GM23338 (cell line): ENCODE measurements around the gene COL4A6. TPM values are rescaled to one million over a fixed set of nuclear protein-coding genes. Genes with fewer than 3 reads are reported as not detected.
A peak's percentile ranks its signal among the peaks of the same experiment; 100 is the strongest.

Experiments used
- ATAC-seq: fragments of 200-7000 bp; cut with Tn5 transposase; 3 replicates; pipeline ENCODE4 v1.9.1; 2020
- DNase-seq: peaks from one replicate; pipeline ENCODE4 v3.0.0-alpha.2; 2015; ENCODE audit warnings: low spot score
- H2AFZ ChIP-seq: fragments of 200-600 bp; sonication (generic); 2 replicates; pipeline ENCODE4 v1.8.0; 2016; ENCODE audit warnings: antibody characterized with exemption, mild to moderate bottlenecking, moderate library complexity
- H3F3A ChIP-seq: fragments of 200-600 bp; sonication (generic); replicated peaks from 2 replicates; pipeline ENCODE4 v1.8.0; 2017; ENCODE audit warnings: antibody characterized with exemption, mixed run types, low read depth
- H3K27ac ChIP-seq: fragments of 200-600 bp; sonication (generic); 2 replicates; pipeline ENCODE4 v1.6.1; 2016; ENCODE audit warnings: low read depth
- H3K27me3 ChIP-seq: fragments of 200-600 bp; sonication (generic); 2 replicates; pipeline ENCODE4 v1.8.0; 2016; ENCODE audit warnings: mild to moderate bottlenecking, mixed run types, moderate library complexity; ENCODE audit not compliant: insufficient read depth
- H3K36me3 ChIP-seq: fragments of 200-600 bp; sonication (generic); 2 replicates; pipeline ENCODE4 v1.8.0; 2016; ENCODE audit warnings: mild to moderate bottlenecking; ENCODE audit not compliant: insufficient read depth
- H3K4me1 ChIP-seq: fragments of 200-600 bp; sonication (generic); 2 replicates; pipeline ENCODE4 v1.8.0; 2016; ENCODE audit warnings: mild to moderate bottlenecking, moderate library complexity; ENCODE audit not compliant: insufficient read depth
- H3K4me2 ChIP-seq: fragments of 200-600 bp; sonication (generic); 2 replicates; pipeline ENCODE4 v1.7.1; 2017; ENCODE audit warnings: mixed run types
- H3K4me3 ChIP-seq: fragments of 200-600 bp; sonication (generic); 2 replicates; pipeline ENCODE4 v1.6.1; 2016; ENCODE audit warnings: mixed run types
- H3K79me2 ChIP-seq: fragments of 200-600 bp; sonication (generic); replicated peaks from 2 replicates; pipeline ENCODE4 v1.8.0; 2017; ENCODE audit warnings: mild to moderate bottlenecking; ENCODE audit not compliant: insufficient read depth
- H3K9me2 ChIP-seq: fragments of 200-600 bp; sonication (generic); 2 replicates; pipeline ENCODE4 v1.8.0; 2017; ENCODE audit not compliant: insufficient read depth
- H4K20me1 ChIP-seq: fragments of 200-600 bp; sonication (generic); replicated peaks from 2 replicates; pipeline ENCODE4 v1.8.0; 2017; ENCODE audit warnings: mild to moderate bottlenecking; ENCODE audit not compliant: insufficient read depth
- H3K27ac Mint-ChIP-seq: 2 replicates; pipeline ENCODE4 v1.8.0; 2020; ENCODE audit warnings: inconsistent platforms, mild to moderate bottlenecking, moderate library complexity, mixed read lengths
- H3K27me3 Mint-ChIP-seq: 3 replicates; pipeline ENCODE4 v1.8.0; 2022; ENCODE audit warnings: low read depth, mild to moderate bottlenecking, moderate library complexity, mixed read lengths, inconsistent platforms; ENCODE audit not compliant: insufficient read depth, poor library complexity
- H3K36me3 Mint-ChIP-seq: 3 replicates; pipeline ENCODE4 v1.8.0; 2021; ENCODE audit warnings: low read depth, mild to moderate bottlenecking, inconsistent platforms, moderate library complexity, mixed read lengths
- H3K4me1 Mint-ChIP-seq: 3 replicates; pipeline ENCODE4 v1.8.0; 2020; ENCODE audit warnings: mild to moderate bottlenecking, inconsistent platforms, mixed read lengths
- H3K4me3 Mint-ChIP-seq: 3 replicates; pipeline ENCODE4 v1.8.0; 2021; ENCODE audit warnings: moderate library complexity, mild to moderate bottlenecking, inconsistent platforms, mixed read lengths
- H3K9me3 Mint-ChIP-seq: 3 replicates; pipeline ENCODE4 v1.8.0; 2020; ENCODE audit warnings: moderate library complexity, mild to moderate bottlenecking, inconsistent platforms, mixed read lengths
- CREB1 ChIP-seq: fragments of 250-450 bp; sonication (Bioruptor Pico); IDR thresholded peaks from 2 replicates; pipeline ENCODE4 v1.5.0; 2020; ENCODE audit warnings: low read depth, mild to moderate bottlenecking, moderate library complexity
- EZH2 ChIP-seq: fragments of 200-600 bp; sonication (generic); IDR thresholded peaks from one replicate; pipeline ENCODE4 v1.8.0; 2017; ENCODE audit warnings: antibody characterized with exemption, mild to moderate bottlenecking, low read depth; ENCODE audit not compliant: unreplicated experiment
- EZH2phosphoT487 ChIP-seq: fragments of 200-600 bp; sonication (generic); IDR thresholded peaks from one replicate; pipeline ENCODE4 v1.8.1; 2018; ENCODE audit warnings: antibody characterized with exemption; ENCODE audit not compliant: unreplicated experiment
- JUNB ChIP-seq: IDR thresholded peaks from one replicate; pipeline ENCODE4 v1.6.1; 2016; ENCODE audit warnings: antibody characterized with exemption; ENCODE audit not compliant: unreplicated experiment
- NANOG ChIP-seq: IDR thresholded peaks from 2 replicates; pipeline ENCODE4 v1.6.1; 2016; ENCODE audit warnings: antibody characterized with exemption, borderline replicate concordance
- POLR2AphosphoS5 ChIP-seq: IDR thresholded peaks from 2 replicates; pipeline ENCODE4 v1.6.1; 2016; ENCODE audit warnings: antibody characterized with exemption, low read depth
- ZNF114 ChIP-seq: fragments of 250-450 bp; sonication (Bioruptor Pico); IDR thresholded peaks from 2 replicates; pipeline ENCODE4 v1.5.0; 2020; ENCODE audit warnings: mild to moderate bottlenecking, moderate library complexity
- ZNF331 ChIP-seq: fragments of 250-450 bp; sonication (Bioruptor Pico); IDR thresholded peaks from 2 replicates; pipeline ENCODE4 v1.5.0; 2020; ENCODE audit warnings: low read depth, mild to moderate bottlenecking, moderate library complexity
- polyA plus RNA-seq: library from polyadenylated mRNA; unstranded; fragments of >200 nt; fragmentation: Nextera tagmentation; extraction: Ambion mirVana; gene quantifications from 2 replicates; pipeline ENCODE4 v1.2.1, GENCODE V29; 2016
- total RNA-seq: library from RNA; depleted of rRNA; stranded (reverse); fragments of >200 nt; shearing (Covaris generic); gene quantifications from 2 replicates; pipeline ENCODE4 v1.2.3, GENCODE V29; 2014
- TF ChIP-seq, protein P1 (sequence below): IDR thresholded peaks from 2 replicates; pipeline ENCODE4 v1.6.1; 2016; ENCODE audit warnings: antibody characterized with exemption
- TF ChIP-seq, protein P2 (sequence below): IDR thresholded peaks from one replicate; pipeline ENCODE4 v1.6.1; 2018; ENCODE audit warnings: antibody characterized with exemption; ENCODE audit not compliant: unreplicated experiment
- TF ChIP-seq, protein P3 (sequence below): fragments of 250-450 bp; sonication (Bioruptor Pico); IDR thresholded peaks from 2 replicates; pipeline ENCODE4 v1.5.0; 2020; ENCODE audit warnings: mild to moderate bottlenecking, moderate library complexity

Gene COL4A6
- total and polyA plus RNA-seq, 2 experiments from 2014 or later, result 4.1 to 15.2 TPM

DNA sequence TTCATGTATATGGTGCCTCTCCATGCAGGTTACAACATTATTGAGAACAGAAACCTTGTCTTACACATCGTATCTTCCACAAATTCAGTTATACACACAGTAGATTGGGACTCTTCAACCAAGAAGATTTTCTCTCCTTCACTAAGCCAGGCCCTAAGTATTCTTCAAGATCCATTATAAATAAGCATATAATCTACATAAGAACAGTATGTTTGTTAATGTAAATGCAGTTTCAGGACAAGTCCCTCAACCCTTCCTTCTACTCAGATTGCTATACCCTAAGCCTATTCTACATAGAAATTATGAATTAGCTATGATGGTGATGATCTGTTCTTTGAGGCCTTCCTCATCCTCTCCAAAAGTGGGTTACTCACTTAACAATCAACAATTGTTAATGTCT lies 41.2 kb downstream of the COL4A6 start:
- no peaks in the 10 kb centered on the region for H3K79me2 ChIP-seq
- H3K4me2 ChIP-seq, result peak overlapping the region; percentile 53
- H3K9me2 ChIP-seq, result no peaks in the 10 kb centered on the region
- peaks cover 40% of the 10 kb centered on the region for H3K4me1 Mint-ChIP-seq
- H3K36me3 Mint-ChIP-seq, result peaks cover 3% of the 10 kb centered on the region; the same call in 2 of the 3 replicates
- H3K4me3 Mint-ChIP-seq, result peak overlapping the region; percentile 54; the same call in 2 of the 3 replicates
- H3F3A ChIP-seq, result no peaks in the 10 kb centered on the region
- H4K20me1 ChIP-seq, result no peaks in the 10 kb centered on the region
- ATAC-seq (peak; percentile 66), DNase-seq (no peak)
- TF ChIP-seq JUNB (no peak), POLR2AphosphoS5 (no peak), NANOG (no peak), EZH2phosphoT487 (no peak), ZNF331 (no peak), ZNF114 (CRISPR knock-in tag) (no peak), EZH2 (no peak), CREB1 (CRISPR knock-in tag) (no peak)
- TF ChIP-seq, protein P1, sequence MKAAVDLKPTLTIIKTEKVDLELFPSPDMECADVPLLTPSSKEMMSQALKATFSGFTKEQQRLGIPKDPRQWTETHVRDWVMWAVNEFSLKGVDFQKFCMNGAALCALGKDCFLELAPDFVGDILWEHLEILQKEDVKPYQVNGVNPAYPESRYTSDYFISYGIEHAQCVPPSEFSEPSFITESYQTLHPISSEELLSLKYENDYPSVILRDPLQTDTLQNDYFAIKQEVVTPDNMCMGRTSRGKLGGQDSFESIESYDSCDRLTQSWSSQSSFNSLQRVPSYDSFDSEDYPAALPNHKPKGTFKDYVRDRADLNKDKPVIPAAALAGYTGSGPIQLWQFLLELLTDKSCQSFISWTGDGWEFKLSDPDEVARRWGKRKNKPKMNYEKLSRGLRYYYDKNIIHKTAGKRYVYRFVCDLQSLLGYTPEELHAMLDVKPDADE, result no peak
- TF ChIP-seq, protein P2, sequence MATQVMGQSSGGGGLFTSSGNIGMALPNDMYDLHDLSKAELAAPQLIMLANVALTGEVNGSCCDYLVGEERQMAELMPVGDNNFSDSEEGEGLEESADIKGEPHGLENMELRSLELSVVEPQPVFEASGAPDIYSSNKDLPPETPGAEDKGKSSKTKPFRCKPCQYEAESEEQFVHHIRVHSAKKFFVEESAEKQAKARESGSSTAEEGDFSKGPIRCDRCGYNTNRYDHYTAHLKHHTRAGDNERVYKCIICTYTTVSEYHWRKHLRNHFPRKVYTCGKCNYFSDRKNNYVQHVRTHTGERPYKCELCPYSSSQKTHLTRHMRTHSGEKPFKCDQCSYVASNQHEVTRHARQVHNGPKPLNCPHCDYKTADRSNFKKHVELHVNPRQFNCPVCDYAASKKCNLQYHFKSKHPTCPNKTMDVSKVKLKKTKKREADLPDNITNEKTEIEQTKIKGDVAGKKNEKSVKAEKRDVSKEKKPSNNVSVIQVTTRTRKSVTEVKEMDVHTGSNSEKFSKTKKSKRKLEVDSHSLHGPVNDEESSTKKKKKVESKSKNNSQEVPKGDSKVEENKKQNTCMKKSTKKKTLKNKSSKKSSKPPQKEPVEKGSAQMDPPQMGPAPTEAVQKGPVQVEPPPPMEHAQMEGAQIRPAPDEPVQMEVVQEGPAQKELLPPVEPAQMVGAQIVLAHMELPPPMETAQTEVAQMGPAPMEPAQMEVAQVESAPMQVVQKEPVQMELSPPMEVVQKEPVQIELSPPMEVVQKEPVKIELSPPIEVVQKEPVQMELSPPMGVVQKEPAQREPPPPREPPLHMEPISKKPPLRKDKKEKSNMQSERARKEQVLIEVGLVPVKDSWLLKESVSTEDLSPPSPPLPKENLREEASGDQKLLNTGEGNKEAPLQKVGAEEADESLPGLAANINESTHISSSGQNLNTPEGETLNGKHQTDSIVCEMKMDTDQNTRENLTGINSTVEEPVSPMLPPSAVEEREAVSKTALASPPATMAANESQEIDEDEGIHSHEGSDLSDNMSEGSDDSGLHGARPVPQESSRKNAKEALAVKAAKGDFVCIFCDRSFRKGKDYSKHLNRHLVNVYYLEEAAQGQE, result no peak
- TF ChIP-seq, protein P3, sequence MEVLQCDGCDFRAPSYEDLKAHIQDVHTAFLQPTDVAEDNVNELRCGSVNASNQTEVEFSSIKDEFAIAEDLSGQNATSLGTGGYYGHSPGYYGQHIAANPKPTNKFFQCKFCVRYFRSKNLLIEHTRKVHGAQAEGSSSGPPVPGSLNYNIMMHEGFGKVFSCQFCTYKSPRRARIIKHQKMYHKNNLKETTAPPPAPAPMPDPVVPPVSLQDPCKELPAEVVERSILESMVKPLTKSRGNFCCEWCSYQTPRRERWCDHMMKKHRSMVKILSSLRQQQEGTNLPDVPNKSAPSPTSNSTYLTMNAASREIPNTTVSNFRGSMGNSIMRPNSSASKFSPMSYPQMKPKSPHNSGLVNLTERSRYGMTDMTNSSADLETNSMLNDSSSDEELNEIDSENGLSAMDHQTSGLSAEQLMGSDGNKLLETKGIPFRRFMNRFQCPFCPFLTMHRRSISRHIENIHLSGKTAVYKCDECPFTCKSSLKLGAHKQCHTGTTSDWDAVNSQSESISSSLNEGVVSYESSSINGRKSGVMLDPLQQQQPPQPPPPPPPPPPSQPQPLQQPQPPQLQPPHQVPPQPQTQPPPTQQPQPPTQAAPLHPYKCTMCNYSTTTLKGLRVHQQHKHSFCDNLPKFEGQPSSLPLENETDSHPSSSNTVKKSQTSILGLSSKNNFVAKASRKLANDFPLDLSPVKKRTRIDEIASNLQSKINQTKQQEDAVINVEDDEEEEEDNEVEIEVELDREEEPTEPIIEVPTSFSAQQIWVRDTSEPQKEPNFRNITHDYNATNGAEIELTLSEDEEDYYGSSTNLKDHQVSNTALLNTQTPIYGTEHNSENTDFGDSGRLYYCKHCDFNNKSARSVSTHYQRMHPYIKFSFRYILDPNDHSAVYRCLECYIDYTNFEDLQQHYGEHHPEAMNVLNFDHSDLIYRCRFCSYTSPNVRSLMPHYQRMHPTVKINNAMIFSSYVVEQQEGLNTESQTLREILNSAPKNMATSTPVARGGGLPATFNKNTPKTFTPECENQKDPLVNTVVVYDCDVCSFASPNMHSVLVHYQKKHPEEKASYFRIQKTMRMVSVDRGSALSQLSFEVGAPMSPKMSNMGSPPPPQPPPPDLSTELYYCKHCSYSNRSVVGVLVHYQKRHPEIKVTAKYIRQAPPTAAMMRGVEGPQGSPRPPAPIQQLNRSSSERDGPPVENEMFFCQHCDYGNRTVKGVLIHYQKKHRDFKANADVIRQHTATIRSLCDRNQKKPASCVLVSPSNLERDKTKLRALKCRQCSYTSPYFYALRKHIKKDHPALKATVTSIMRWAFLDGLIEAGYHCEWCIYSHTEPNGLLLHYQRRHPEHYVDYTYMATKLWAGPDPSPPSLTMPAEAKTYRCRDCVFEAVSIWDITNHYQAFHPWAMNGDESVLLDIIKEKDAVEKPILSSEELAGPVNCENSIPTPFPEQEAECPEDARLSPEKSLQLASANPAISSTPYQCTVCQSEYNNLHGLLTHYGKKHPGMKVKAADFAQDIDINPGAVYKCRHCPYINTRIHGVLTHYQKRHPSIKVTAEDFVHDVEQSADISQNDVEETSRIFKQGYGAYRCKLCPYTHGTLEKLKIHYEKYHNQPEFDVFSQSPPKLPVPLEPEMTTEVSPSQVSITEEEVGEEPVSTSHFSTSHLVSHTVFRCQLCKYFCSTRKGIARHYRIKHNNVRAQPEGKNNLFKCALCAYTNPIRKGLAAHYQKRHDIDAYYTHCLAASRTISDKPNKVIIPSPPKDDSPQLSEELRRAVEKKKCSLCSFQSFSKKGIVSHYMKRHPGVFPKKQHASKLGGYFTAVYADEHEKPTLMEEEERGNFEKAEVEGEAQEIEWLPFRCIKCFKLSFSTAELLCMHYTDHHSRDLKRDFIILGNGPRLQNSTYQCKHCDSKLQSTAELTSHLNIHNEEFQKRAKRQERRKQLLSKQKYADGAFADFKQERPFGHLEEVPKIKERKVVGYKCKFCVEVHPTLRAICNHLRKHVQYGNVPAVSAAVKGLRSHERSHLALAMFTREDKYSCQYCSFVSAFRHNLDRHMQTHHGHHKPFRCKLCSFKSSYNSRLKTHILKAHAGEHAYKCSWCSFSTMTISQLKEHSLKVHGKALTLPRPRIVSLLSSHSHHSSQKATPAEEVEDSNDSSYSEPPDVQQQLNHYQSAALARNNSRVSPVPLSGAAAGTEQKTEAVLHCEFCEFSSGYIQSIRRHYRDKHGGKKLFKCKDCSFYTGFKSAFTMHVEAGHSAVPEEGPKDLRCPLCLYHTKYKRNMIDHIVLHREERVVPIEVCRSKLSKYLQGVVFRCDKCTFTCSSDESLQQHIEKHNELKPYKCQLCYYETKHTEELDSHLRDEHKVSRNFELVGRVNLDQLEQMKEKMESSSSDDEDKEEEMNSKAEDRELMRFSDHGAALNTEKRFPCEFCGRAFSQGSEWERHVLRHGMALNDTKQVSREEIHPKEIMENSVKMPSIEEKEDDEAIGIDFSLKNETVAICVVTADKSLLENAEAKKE, result no peak
- no peak overlapping the region for H3K4me3 ChIP-seq
- no peaks in the 10 kb centered on the region for H3K27me3 ChIP-seq
- H3K4me1 ChIP-seq, result peaks cover 29% of the 10 kb centered on the region
- H3K27me3 Mint-ChIP-seq, result peaks cover 2% of the 10 kb centered on the region
- peak overlapping the region; percentile 48; the same call in 1 of the 2 replicates for H3K27ac ChIP-seq
- H3K9me3 Mint-ChIP-seq, result peaks cover 3% of the 10 kb centered on the region; the same call in 1 of the 3 replicates
- peak overlapping the region; percentile 83 for H3K27ac Mint-ChIP-seq
- H3K36me3 ChIP-seq, result no peaks in the 10 kb centered on the region
- no peak overlapping the region for H2AFZ ChIP-seq
